HFF-Myc (cell line): ENCODE measurements around the gene ARRDC4.

ENCODE experiments used
- DNase-seq: peaks from one replicate; pipeline ENCODE4 v3.0.0-alpha.2; 2011; ENCODE audit warnings: low read depth; ENCODE audit errors: extremely low read depth
- H3K4me3 ChIP-seq: replicated peaks from 2 replicates; pipeline ENCODE4 v1.5.1; 2011; ENCODE audit warnings: low read depth, mild to moderate bottlenecking, control low read depth, low read length
- CTCF ChIP-seq: IDR thresholded peaks from 2 replicates; pipeline ENCODE4 v1.5.1; 2012; ENCODE audit warnings: mild to moderate bottlenecking, low read depth, low read length, control low read depth; ENCODE audit errors: missing control alignments

ARRDC4 gene

DNA sequence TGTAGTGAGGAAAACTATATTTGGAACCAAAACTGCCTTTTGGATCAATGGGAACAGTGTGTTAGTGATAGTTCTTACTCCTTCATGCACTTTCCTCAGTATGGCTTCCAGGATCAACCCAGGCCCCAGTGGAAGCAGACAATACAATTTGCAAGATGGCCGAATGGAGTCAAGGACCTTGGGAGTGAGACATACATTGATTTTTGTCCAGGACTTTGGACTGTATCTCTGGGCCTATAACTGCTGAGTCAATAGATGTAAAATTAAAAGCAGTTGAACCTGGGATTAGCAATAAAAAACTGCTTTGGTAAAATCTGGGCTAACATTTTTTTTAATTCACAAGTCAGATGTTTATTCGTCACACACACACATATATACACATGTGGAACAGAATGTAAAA, 1.8 kb downstream of the ARRDC4 start:
- no peak for TF ChIP-seq CTCF
- no peak for DNase-seq
- H3K4me3 ChIP-seq = peak overlapping the region; percentile 83

- H3K4me3 ChIP-seq = peak overlapping the region; percentile 83; the same call in 1 of the 2 replicates
- no peak for DNase-seq
- no peak for TF ChIP-seq CTCF
Measured at GRCh38 chr15:97963779-97964178, 3.3 kb downstream of the ARRDC4 start.

- DNase-seq = no peak
- TF ChIP-seq CTCF = no peak
- H3K4me3 ChIP-seq = no peak overlapping the region
Measured at GRCh38 chr15:97966246-97966645, 5.7 kb downstream of the ARRDC4 start.

DNA sequence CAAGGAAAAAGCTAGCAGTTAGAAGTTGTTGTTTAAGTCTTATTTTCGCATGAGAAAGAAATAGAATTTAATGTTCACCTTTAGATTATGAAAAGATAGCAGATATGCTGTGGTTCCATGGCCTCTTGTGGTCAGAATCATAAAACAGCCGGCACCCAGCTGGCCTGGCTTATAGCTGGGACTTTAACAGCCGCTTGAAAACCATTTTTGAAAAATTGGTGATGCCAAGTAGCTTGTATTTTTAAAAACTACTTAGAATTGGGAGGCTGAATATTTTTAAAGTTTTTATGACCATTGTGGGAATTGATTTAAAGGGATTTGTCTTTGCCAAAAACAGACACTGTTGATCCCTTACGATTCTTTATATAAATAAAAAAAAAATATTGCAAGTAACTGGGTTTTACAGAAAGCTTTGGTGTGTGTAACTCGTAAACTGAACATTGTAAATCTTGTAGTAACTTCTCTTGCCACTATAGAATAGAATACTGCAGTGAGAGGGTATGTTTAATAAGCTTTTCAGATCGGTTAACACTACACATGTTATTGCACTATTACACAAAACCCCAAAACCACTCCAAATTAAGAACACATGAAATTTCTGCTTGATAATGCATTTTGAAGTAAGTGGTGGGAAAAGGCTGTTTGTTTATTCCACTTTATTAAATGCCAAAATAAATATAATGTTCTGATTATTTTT, 6.6 kb downstream of the ARRDC4 start:
- TF ChIP-seq CTCF = no peak
- no peak overlapping the region for H3K4me3 ChIP-seq
- peak; percentile 53 for DNase-seq

GRCh38 chr15:97967881-97968280, 7.4 kb downstream of the ARRDC4 start:
- no peak for TF ChIP-seq CTCF
- no peak for DNase-seq
- H3K4me3 ChIP-seq = no peak overlapping the region

GRCh38 chr15:97968380-97968779, 7.9 kb downstream of the ARRDC4 start:
- DNase-seq = peak; percentile 52
- TF ChIP-seq CTCF = no peak
- no peak overlapping the region for H3K4me3 ChIP-seq

- H3K4me3 ChIP-seq = no peak overlapping the region
- peak; percentile 37 for DNase-seq
- TF ChIP-seq CTCF = no peak
Measured at GRCh38 chr15:97972366-97972765, 11.9 kb downstream of the ARRDC4 start.
